Effector memory CD4-positive, alpha-beta T cell (primary cell): ENCODE data around the gene RHOA.
A peak's percentile ranks its signal among the peaks of the same experiment; 100 is the strongest.
"Not testable (repeated sequence)": the region's sequence is repeated elsewhere in the genome, so short reads cannot be mapped to it uniquely, and the experiment has no call there.

ENCODE experiments used
- DNase-seq, 3 donors: peaks; one replicate each; pipeline ENCODE4 v3.0.0-alpha.2; 2020
- H3K27ac ChIP-seq: 2 replicates; pipeline ENCODE4 v1.7.0; 2013; ENCODE audit warnings: mild to moderate bottlenecking, low read length, moderate library complexity; ENCODE audit not compliant: insufficient read depth, poor library complexity, severe bottlenecking
- H3K27me3 ChIP-seq: replicated peaks from 2 replicates; pipeline ENCODE4 v1.7.0; 2013; ENCODE audit warnings: mild to moderate bottlenecking, low read length; ENCODE audit not compliant: insufficient read depth, control insufficient read depth, poor library complexity, severe bottlenecking
- H3K36me3 ChIP-seq: 2 replicates; pipeline ENCODE4 v1.7.0; 2013; ENCODE audit warnings: mild to moderate bottlenecking, low read length, moderate library complexity; ENCODE audit not compliant: control insufficient read depth, insufficient read depth
- H3K4me1 ChIP-seq: 2 replicates; pipeline ENCODE4 v1.7.0; 2013; ENCODE audit warnings: low read length, mild to moderate bottlenecking; ENCODE audit not compliant: control insufficient read depth, insufficient read depth, poor library complexity, severe bottlenecking
- H3K4me3 ChIP-seq: 2 replicates; pipeline ENCODE4 v1.7.0; 2013; ENCODE audit warnings: low read length, low read depth, mild to moderate bottlenecking; ENCODE audit not compliant: insufficient read depth, poor library complexity, severe bottlenecking
- H3K9me3 ChIP-seq: 2 replicates; pipeline ENCODE4 v1.7.0; 2013; ENCODE audit warnings: mild to moderate bottlenecking, low read length, moderate library complexity; ENCODE audit not compliant: control insufficient read depth

RHOA gene

GRCh38 chr3:49371946-49372345, 39.8 kb downstream of the RHOA start:
- H3K27me3 ChIP-seq, result no peaks in the 10 kb centered on the region
- no peak overlapping the region for H3K27ac ChIP-seq
- H3K9me3 ChIP-seq, result no peaks in the 10 kb centered on the region
- no peak for DNase-seq
- no peaks in the 10 kb centered on the region for H3K4me1 ChIP-seq
- H3K36me3 ChIP-seq, result peaks cover 59% of the 10 kb centered on the region
- H3K4me3 ChIP-seq, result no peak overlapping the region

GRCh38 chr3:49370585-49371290, 41.0 kb downstream of the RHOA start:
- H3K9me3 ChIP-seq, result no peaks in the 10 kb centered on the region
- peaks cover 68% of the 10 kb centered on the region for H3K36me3 ChIP-seq
- H3K27ac ChIP-seq, result no peak overlapping the region
- H3K27me3 ChIP-seq, result no peaks in the 10 kb centered on the region
- no peaks in the 10 kb centered on the region for H3K4me1 ChIP-seq
- DNase-seq, result no peak
- H3K4me3 ChIP-seq, result no peak overlapping the region

- no peak overlapping the region for H3K4me3 ChIP-seq
- H3K36me3 ChIP-seq, result peaks cover 62% of the 10 kb centered on the region
- no peak overlapping the region for H3K27ac ChIP-seq
- H3K27me3 ChIP-seq, result no peaks in the 10 kb centered on the region
- no peak for DNase-seq
- H3K4me1 ChIP-seq, result peaks cover 13% of the 10 kb centered on the region
- no peaks in the 10 kb centered on the region for H3K9me3 ChIP-seq
Observed at GRCh38 chr3:49362561-49362960, 49.2 kb downstream of the RHOA start.

- Histone ChIP-seq H3K27ac (no peak overlapping the region), H3K27me3 (no peaks in the 10 kb centered on the region), H3K36me3 (peaks cover 41% of the 10 kb centered on the region), H3K4me3 (no peak overlapping the region), H3K4me1 (peaks cover 26% of the 10 kb centered on the region), H3K9me3 (no peaks in the 10 kb centered on the region)
- no peak for DNase-seq
Observed at GRCh38 chr3:49359623-49360022, 52.2 kb downstream of the RHOA start.

- Histone ChIP-seq H3K36me3 (peaks cover 39% of the 10 kb centered on the region), H3K4me1 (peaks cover 26% of the 10 kb centered on the region), H3K9me3 (no peaks in the 10 kb centered on the region), H3K27ac (peak overlapping the region; percentile 78), H3K4me3 (peak overlapping the region; percentile 59), H3K27me3 (no peaks in the 10 kb centered on the region)
- no peak for DNase-seq
Observed at GRCh38 chr3:49358884-49359225, 52.9 kb downstream of the RHOA start.

GRCh38 chr3:49358217-49358883, 53.4 kb downstream of the RHOA start, which contains the start of gene GPX1:
Gene GPX1, minus strand, starts transcription at chr3:49358353. Its CDS starts 75 bp downstream, at chr3:49358278.
- H3K36me3 ChIP-seq, result peaks cover 34% of the 10 kb centered on the region

GRCh38 chr3:49357443-49358216, 54.1 kb downstream of the RHOA start:
- Histone ChIP-seq H3K4me1 (peaks cover 26% of the 10 kb centered on the region), H3K36me3 (peaks cover 26% of the 10 kb centered on the region), H3K27ac (peak overlapping the region; percentile 78), H3K4me3 (peak overlapping the region; percentile 59)
- H3K9me3 ChIP-seq, H3K27me3 ChIP-seq: not testable (repeated sequence)
- peak; percentile 23 to 26 (median 25) for DNase-seq

More at GRCh38 chr3:49358217-49358883, 53.4 kb downstream of the RHOA start, which contains the start of gene GPX1:
- no peaks in the 10 kb centered on the region for H3K27me3 ChIP-seq
- DNase-seq, result peak; percentile 64 to 76 (median 66)
- peaks cover 26% of the 10 kb centered on the region for H3K4me1 ChIP-seq
- H3K9me3 ChIP-seq, result no peaks in the 10 kb centered on the region
- H3K27ac ChIP-seq, result peak within 1 kb of the TSS; percentile 78
- peak within 1 kb of the TSS; percentile 59 for H3K4me3 ChIP-seq

- Histone ChIP-seq H3K4me3 (peak overlapping the region; percentile 59), H3K4me1 (peaks cover 26% of the 10 kb centered on the region), H3K27ac (peak overlapping the region; percentile 78), H3K36me3 (peaks cover 21% of the 10 kb centered on the region)
- not testable (repeated sequence) for H3K27me3 ChIP-seq, H3K9me3 ChIP-seq, DNase-seq
Observed at GRCh38 chr3:49357095-49357442, 54.7 kb downstream of the RHOA start.

GRCh38 chr3:49352890-49353421, 58.8 kb downstream of the RHOA start:
- DNase-seq, result no peak
- no peak overlapping the region for H3K27ac ChIP-seq
- H3K9me3 ChIP-seq, result no peaks in the 10 kb centered on the region
- no peak overlapping the region for H3K4me3 ChIP-seq
- H3K4me1 ChIP-seq, result peaks cover 14% of the 10 kb centered on the region
- no peaks in the 10 kb centered on the region for H3K27me3 ChIP-seq
- H3K36me3 ChIP-seq, result no peaks in the 10 kb centered on the region
